ENCODE measurements around the gene LPP.

DNA sequence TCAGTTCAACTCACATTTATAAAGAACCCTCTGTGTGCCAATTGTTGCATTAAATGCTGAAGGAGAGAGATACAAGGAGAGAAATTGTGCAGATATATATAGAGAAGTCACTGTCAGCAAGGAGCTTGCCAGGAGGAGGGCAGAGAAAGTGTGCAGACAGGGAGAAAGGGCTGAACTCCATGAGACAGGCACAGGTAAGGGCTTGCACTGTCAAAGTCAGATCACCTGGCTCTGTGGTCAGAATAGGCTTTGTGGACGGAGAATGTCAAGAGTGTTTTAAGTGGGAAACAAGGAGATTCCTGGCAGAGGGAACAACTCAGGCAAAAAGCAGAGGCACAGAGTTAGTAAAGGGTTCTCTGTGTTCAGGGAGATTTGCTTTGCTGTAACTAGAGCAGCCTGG is 714.8 kb downstream of the LPP start:
- TF ChIP-seq, protein P1, sequence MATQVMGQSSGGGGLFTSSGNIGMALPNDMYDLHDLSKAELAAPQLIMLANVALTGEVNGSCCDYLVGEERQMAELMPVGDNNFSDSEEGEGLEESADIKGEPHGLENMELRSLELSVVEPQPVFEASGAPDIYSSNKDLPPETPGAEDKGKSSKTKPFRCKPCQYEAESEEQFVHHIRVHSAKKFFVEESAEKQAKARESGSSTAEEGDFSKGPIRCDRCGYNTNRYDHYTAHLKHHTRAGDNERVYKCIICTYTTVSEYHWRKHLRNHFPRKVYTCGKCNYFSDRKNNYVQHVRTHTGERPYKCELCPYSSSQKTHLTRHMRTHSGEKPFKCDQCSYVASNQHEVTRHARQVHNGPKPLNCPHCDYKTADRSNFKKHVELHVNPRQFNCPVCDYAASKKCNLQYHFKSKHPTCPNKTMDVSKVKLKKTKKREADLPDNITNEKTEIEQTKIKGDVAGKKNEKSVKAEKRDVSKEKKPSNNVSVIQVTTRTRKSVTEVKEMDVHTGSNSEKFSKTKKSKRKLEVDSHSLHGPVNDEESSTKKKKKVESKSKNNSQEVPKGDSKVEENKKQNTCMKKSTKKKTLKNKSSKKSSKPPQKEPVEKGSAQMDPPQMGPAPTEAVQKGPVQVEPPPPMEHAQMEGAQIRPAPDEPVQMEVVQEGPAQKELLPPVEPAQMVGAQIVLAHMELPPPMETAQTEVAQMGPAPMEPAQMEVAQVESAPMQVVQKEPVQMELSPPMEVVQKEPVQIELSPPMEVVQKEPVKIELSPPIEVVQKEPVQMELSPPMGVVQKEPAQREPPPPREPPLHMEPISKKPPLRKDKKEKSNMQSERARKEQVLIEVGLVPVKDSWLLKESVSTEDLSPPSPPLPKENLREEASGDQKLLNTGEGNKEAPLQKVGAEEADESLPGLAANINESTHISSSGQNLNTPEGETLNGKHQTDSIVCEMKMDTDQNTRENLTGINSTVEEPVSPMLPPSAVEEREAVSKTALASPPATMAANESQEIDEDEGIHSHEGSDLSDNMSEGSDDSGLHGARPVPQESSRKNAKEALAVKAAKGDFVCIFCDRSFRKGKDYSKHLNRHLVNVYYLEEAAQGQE (IDR thresholded peaks at IDR 0.05; ENCODE audit: insufficient read depth in 1 of 2, low read depth in 2 of 2, low read length in 2 of 2): no peak
- no peak for TF ChIP-seq TAF1 (IDR thresholded peaks at IDR 0.05; ENCODE audit: borderline replicate concordance, insufficient read depth, low read length)
- no peak for TF ChIP-seq POLR2AphosphoS5 (IDR thresholded peaks at IDR 0.05; ENCODE audit: low read depth, low read length)
- TF ChIP-seq FOXP2 (optimal IDR thresholded peaks at IDR 0.05; ENCODE audit: borderline replicate concordance, extremely low read depth, extremely low read length, insufficient read depth): no peak
